Mesenchymal stem cell (in vitro differentiated cells and primary cell): ENCODE results near the gene ACSF2.

Source experiments
- DNase-seq: peaks from one replicate; pipeline ENCODE4 v3.0.0-alpha.2; 2013
- H2AFZ ChIP-seq: one replicate; pipeline ENCODE4 v1.6.1; 2013; ENCODE audit warnings: low read depth, mild to moderate bottlenecking, control low read depth, inconsistent platforms, low read length, moderate library complexity
- H2AK5ac ChIP-seq: 2 replicates; pipeline ENCODE4 v1.6.1; 2013; ENCODE audit warnings: low read length, moderate library complexity, mild to moderate bottlenecking, inconsistent platforms; ENCODE audit not compliant: severe bottlenecking
- H2BK120ac ChIP-seq: one replicate; pipeline ENCODE4 v1.6.1; 2013; ENCODE audit warnings: low read depth, mild to moderate bottlenecking, inconsistent platforms, low read length, moderate library complexity
- H2BK12ac ChIP-seq, 2 experiments: one replicate each; pipeline ENCODE4 v1.6.1; 2013; ENCODE audit warnings: inconsistent platforms in 2 of 2, low read length in 2 of 2, mild to moderate bottlenecking in 2 of 2, moderate library complexity in 2 of 2, control low read depth in 1 of 2
- H2BK15ac ChIP-seq: one replicate; pipeline ENCODE4 v1.6.1; 2013; ENCODE audit warnings: mild to moderate bottlenecking, low read depth, inconsistent platforms; ENCODE audit not compliant: poor library complexity, severe bottlenecking
- H2BK5ac ChIP-seq: 2 replicates; pipeline ENCODE4 v1.6.1; 2013; ENCODE audit warnings: low read depth, mild to moderate bottlenecking, low read length, control low read depth, inconsistent platforms; ENCODE audit not compliant: poor library complexity, severe bottlenecking
- H3K14ac ChIP-seq, 2 experiments: one replicate each; pipeline ENCODE4 v1.6.1; 2013; ENCODE audit warnings: inconsistent platforms in 2 of 2, low read length in 2 of 2, control low read depth in 1 of 2, mild to moderate bottlenecking in 1 of 2, moderate library complexity in 1 of 2
- H3K18ac ChIP-seq, 2 experiments: one replicate each; pipeline ENCODE4 v1.6.1; 2013; ENCODE audit warnings: inconsistent platforms in 2 of 2, low read length in 2 of 2, control low read depth in 1 of 2, low read depth in 1 of 2, mild to moderate bottlenecking in 1 of 2
- H3K23ac ChIP-seq, 2 experiments: one replicate each; pipeline ENCODE4 v1.6.1; 2013; ENCODE audit warnings: inconsistent platforms in 2 of 2, low read length in 2 of 2, mild to moderate bottlenecking in 2 of 2, moderate library complexity in 2 of 2, control low read depth in 1 of 2
- H3K27ac ChIP-seq: 2 replicates; pipeline ENCODE4 v1.5.1; 2013; ENCODE audit warnings: mild to moderate bottlenecking, moderate library complexity, low read length, control low read depth, inconsistent platforms; ENCODE audit not compliant: poor library complexity, severe bottlenecking
- H3K27me3 ChIP-seq, 2 experiments: 2 replicates each; pipeline versions ENCODE4 v1.6.1 to v1.7.0; 2013; ENCODE audit warnings: low read length in 2 of 2, mild to moderate bottlenecking in 2 of 2, moderate library complexity in 2 of 2, control low read depth in 1 of 2, inconsistent platforms in 1 of 2; ENCODE audit not compliant: control insufficient read depth in 1 of 2, insufficient read depth in 1 of 2
- H3K36me3 ChIP-seq, 2 experiments: 2 replicates each; pipeline versions ENCODE4 v1.6.1 to v1.7.0; 2013; ENCODE audit warnings: low read length in 2 of 2, control low read depth in 1 of 2, inconsistent platforms in 1 of 2, low read depth in 1 of 2, mild to moderate bottlenecking in 1 of 2; ENCODE audit not compliant: insufficient read depth in 2 of 2, control insufficient read depth in 1 of 2
- H3K4ac ChIP-seq, 2 experiments: one replicate each; pipeline ENCODE4 v1.6.1; 2013; ENCODE audit warnings: inconsistent platforms in 2 of 2, low read length in 2 of 2, mild to moderate bottlenecking in 2 of 2, moderate library complexity in 2 of 2, control low read depth in 1 of 2, low read depth in 1 of 2
- H3K4me1 ChIP-seq: 2 replicates; pipeline ENCODE4 v1.6.1; 2013; ENCODE audit warnings: low read depth, low read length, control low read depth; ENCODE audit not compliant: control insufficient read depth, insufficient read depth
- H3K4me2 ChIP-seq: 2 replicates; pipeline ENCODE4 v1.6.1; 2013; ENCODE audit warnings: low read length, mild to moderate bottlenecking, inconsistent platforms; ENCODE audit not compliant: poor library complexity, severe bottlenecking
- H3K4me3 ChIP-seq, 2 experiments: 2 replicates each; pipeline versions ENCODE4 v1.5.1 to v1.7.0; 2013; ENCODE audit warnings: low read length in 2 of 2, mild to moderate bottlenecking in 2 of 2, control low read depth in 1 of 2, low read depth in 1 of 2; ENCODE audit not compliant: insufficient read depth in 1 of 2
- H3K79me1 ChIP-seq: replicated peaks from 2 replicates; pipeline ENCODE4 v1.6.1; 2013; ENCODE audit warnings: mild to moderate bottlenecking, control low read depth, low read length, inconsistent platforms; ENCODE audit not compliant: poor library complexity, severe bottlenecking
- H3K9ac ChIP-seq: 2 replicates; pipeline ENCODE4 v1.7.0; 2013; ENCODE audit warnings: mild to moderate bottlenecking, low read length, moderate library complexity
- H3K9me3 ChIP-seq: 2 replicates; pipeline ENCODE4 v1.7.0; 2013; ENCODE audit warnings: mild to moderate bottlenecking, low read length; ENCODE audit not compliant: control insufficient read depth
- H4K8ac ChIP-seq: one replicate; pipeline ENCODE4 v1.6.1; 2013; ENCODE audit warnings: inconsistent platforms, mild to moderate bottlenecking, low read length, moderate library complexity
- H4K91ac ChIP-seq: one replicate; pipeline ENCODE4 v1.6.1; 2013; ENCODE audit warnings: mild to moderate bottlenecking, low read length, inconsistent platforms
- WGBS: methylation state at CpG from one replicate; pipeline ENCODE4 v1.1.7; 2013; ENCODE audit warnings: mixed read lengths; 5-methylcytosine and 5-hydroxymethylcytosine counted together

Gene ACSF2

DNA sequence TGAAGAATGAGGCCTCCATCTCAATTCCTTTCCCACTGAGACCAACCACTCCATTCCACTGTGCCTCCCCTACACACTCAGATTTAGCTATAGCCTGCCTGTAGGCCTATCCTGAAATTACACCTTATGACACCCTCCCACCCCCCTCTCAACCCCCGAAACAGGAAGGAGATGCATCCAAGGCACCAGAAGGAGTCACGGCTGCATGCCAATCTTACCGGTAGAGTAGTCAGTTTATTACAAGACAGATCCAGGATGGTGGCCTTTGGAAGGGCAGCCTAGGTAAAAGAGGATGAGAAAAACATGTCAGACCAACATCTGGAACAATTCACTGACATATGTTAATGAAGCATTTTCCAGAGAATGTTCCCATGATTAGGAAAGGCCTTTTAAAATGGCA lies 31.3 kb upstream of the ACSF2 start:
- Histone ChIP-seq H3K27me3 (no peaks in the 10 kb centered on the region), H3K79me1 (peaks cover 18% of the 10 kb centered on the region), H3K4me1 (peaks cover 8% of the 10 kb centered on the region), H4K91ac (no peak overlapping the region), H2AFZ (no peak overlapping the region), H3K14ac (no peak overlapping the region), H2BK120ac (no peak overlapping the region), H3K9me3 (no peaks in the 10 kb centered on the region), H2BK12ac (no peak overlapping the region), H3K4me3 (peak overlapping the region in 1 of 2 experiments; percentile 97), H2AK5ac (no peak overlapping the region), H2BK15ac (no peak overlapping the region), H2BK5ac (no peak overlapping the region), H3K4me2 (peak overlapping the region; percentile 8), H3K18ac (no peak overlapping the region), H4K8ac (no peak overlapping the region), H3K23ac (no peak overlapping the region), H3K36me3 (peaks cover 39 to 53% of the 10 kb centered on the region in 2 experiments), H3K27ac (no peak overlapping the region), H3K4ac (no peak overlapping the region), H3K9ac (peak overlapping the region; percentile 100)
- DNase-seq, result no peak
- WGBS, result 42% methylated on average over 2 of the region's 3 CpGs

DNA sequence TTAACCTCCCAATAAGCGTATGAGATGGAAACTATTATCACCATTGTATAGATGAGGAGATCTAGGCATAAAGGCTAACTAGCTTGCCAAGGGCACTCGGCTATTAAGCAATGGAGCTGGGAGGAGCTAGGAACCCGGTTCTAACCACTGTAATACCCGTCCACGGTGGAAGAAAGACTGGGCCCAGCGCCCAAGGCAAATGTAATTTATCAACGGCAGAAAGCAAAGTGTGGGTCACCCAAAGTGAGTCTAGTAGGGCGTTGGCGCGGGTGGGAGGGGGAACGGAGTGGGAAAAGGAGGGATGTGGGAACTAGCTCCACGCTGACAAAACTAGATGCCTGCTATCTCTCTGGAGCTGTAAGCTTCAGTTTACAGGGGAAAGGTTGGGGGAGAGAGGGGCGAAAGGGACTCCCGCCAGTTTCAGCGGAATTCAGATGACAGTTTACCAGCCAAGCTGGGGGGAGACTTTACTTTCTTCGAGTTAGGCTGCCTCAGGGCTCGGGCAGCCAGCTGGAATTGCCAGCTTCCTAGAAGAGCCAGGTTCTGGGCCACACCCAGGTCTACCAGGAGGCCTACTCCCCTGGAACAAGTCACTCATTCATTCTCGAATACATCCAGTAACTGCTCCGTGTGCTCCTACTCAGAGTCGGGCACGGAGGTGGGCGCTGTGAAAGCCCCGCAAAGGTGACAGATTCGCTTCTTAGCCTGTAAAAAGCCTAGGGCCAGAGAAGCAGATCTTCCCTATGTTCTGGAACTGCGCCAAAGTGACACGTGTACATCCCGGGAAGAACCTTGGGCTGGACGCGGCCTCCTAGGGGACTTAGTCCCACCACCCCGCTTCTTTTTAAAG lies 29.5 kb upstream of the ACSF2 start:
- WGBS, result 2% methylated on average over 26 of the region's 30 CpGs
- DNase-seq, result peak; percentile 73

DNA sequence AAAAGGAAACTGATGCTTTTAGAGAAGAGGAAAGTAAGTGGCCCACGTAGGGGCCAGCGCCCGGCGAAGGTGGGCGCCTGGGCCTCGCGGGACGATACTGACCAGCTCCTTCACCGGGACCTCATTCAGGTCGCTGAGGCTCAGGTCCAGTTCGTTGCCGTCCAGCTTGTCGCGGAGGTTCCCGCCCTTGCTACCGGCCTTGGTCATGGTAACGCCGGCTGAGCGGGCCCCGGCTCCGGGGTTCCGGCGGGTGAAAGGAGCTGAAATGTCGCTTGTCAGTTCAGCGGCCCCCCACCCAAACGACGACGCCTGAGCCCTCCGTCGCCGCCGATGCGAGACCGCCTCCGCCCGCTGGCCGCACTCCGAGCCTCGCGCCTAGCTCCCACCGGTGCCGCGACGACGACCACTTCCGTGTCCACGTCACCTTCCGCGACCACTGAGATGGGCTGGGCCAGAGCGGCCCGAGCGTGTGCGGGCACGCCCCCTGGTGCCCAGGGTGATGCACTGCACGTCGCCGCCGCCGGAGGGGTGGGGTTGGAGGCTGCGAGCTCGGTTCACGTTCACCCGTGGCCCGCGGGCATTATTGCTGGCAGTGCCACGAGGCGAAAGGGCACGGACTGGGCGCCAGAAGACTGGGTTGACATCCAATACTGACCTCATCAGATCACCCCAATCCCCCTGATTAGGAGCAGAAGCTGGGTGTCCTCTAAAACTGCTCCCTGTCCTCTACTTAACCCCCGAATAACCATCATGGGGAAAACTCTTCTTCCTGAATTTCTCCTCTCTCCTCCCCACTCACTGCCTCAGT lies 28.7 kb upstream of the ACSF2 start, which contains the start of gene LRRC59:
LRRC59 (minus strand) TSS at position 413 of the 808 bp plus-strand sequence; CDS start at position 207, 206 bp downstream.
- H3K36me3 ChIP-seq, result peaks cover 25 to 28% of the 10 kb centered on the region in 2 experiments
- peak within 1 kb of the TSS; percentile 63 for H2AK5ac ChIP-seq
- H4K8ac ChIP-seq, result peak within 1 kb of the TSS; percentile 98
- H3K9ac ChIP-seq, result peak within 1 kb of the TSS; percentile 100
- peak within 1 kb of the TSS; percentile 96 for H3K4me2 ChIP-seq
- peak within 1 kb of the TSS; percentile 90 for H4K91ac ChIP-seq
- peak within 1 kb of the TSS; percentile 90 for H2BK15ac ChIP-seq
- H3K4me3 ChIP-seq, result peak within 1 kb of the TSS; percentile 94 to 97
- peak; percentile 84 for DNase-seq
- peak within 1 kb of the TSS; percentile 63 for H3K27ac ChIP-seq
- H2BK12ac ChIP-seq, result no peak within 1 kb of the TSS
- peak within 1 kb of the TSS; percentile 93 to 95 for H3K18ac ChIP-seq
- H3K27me3 ChIP-seq, result no peaks in the 10 kb centered on the region
- peaks cover 8% of the 10 kb centered on the region for H3K4me1 ChIP-seq
- H2BK120ac ChIP-seq, result peak within 1 kb of the TSS; percentile 73
- H3K14ac ChIP-seq, result peak within 1 kb of the TSS; percentile 94 to 97
- H2BK5ac ChIP-seq, result peak within 1 kb of the TSS; percentile 46
- H3K23ac ChIP-seq, result peak within 1 kb of the TSS; percentile 14 to 96
- H3K79me1 ChIP-seq, result peaks cover 15% of the 10 kb centered on the region
- WGBS, result 1% methylated on average over 68 of the region's 70 CpGs
- H3K4ac ChIP-seq, result peak within 1 kb of the TSS; percentile 86 to 91
- H3K9me3 ChIP-seq, result no peaks in the 10 kb centered on the region
- H2AFZ ChIP-seq, result peak within 1 kb of the TSS; percentile 59

More for the DNA sequence above, 29.5 kb upstream of the ACSF2 start:
- Histone ChIP-seq H3K9me3 (no peaks in the 10 kb centered on the region), H3K4me3 (peak overlapping the region; percentile 94 to 97), H4K8ac (peak overlapping the region; percentile 69), H2BK12ac (no peak overlapping the region), H3K4ac (peak overlapping the region; percentile 64 to 86), H3K18ac (peak overlapping the region; percentile 31 to 95), H3K23ac (peak overlapping the region; percentile 14 to 96), H3K27ac (peak overlapping the region; percentile 63), H4K91ac (peak overlapping the region; percentile 80), H2BK5ac (peak overlapping the region; percentile 40), H3K36me3 (peaks cover 33 to 37% of the 10 kb centered on the region in 2 experiments), H2BK15ac (peak overlapping the region; percentile 90), H3K4me2 (peak overlapping the region; percentile 96), H3K14ac (peak overlapping the region; percentile 73 to 97), H3K27me3 (no peaks in the 10 kb centered on the region), H3K4me1 (peaks cover 8% of the 10 kb centered on the region), H3K9ac (peak overlapping the region; percentile 100), H2AK5ac (peak overlapping the region; percentile 63), H2AFZ (no peak overlapping the region), H3K79me1 (peaks cover 17% of the 10 kb centered on the region), H2BK120ac (peak overlapping the region; percentile 73)
